GM23248 (cell line): ENCODE measurements around the gene PPFIA4.

ENCODE experiments used
- EZH2 ChIP-seq: fragments of 200-600 bp; sonication (generic); IDR thresholded peaks from 2 replicates; pipeline ENCODE4 v1.6.1; 2018; ENCODE audit warnings: antibody characterized with exemption, mild to moderate bottlenecking; ENCODE audit not compliant: insufficient read depth, poor library complexity, severe bottlenecking
- EZH2phosphoT487 ChIP-seq: fragments of 200-600 bp; sonication (generic); IDR thresholded peaks from 2 replicates; pipeline ENCODE4 v1.6.1; 2018; ENCODE audit warnings: antibody characterized with exemption, moderate library complexity, mild to moderate bottlenecking, low read depth; ENCODE audit not compliant: insufficient read depth

DNA sequence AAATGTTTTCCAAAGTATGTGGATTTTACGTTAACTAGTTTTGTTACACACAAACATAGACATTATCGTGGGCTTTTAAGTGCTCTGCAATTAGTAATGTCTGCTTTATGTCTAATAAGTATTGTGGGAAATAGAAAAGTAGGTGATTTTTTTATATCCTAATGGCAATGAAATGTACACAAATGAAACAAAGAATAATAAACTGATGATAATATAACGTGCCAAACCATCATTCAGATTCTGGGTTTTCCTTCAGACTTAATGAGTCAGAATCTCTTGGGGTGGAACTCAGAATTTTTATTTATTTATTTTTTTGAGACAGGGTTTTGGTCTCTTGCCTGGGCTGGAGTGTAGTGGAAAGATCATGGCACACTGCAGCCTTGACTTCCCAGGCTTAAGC is 17.1 kb upstream of the PPFIA4 start:
- TF ChIP-seq EZH2 (no peak), EZH2phosphoT487 (no peak)
